Globus pallidus (tissue), 1 donor: ENCODE results near the gene JSRP1.

Experiments used
- DNase-seq: peaks from one replicate; pipeline ENCODE4 v3.0.0-alpha.2; 2015; ENCODE audit warnings: low spot score

Gene JSRP1

DNA sequence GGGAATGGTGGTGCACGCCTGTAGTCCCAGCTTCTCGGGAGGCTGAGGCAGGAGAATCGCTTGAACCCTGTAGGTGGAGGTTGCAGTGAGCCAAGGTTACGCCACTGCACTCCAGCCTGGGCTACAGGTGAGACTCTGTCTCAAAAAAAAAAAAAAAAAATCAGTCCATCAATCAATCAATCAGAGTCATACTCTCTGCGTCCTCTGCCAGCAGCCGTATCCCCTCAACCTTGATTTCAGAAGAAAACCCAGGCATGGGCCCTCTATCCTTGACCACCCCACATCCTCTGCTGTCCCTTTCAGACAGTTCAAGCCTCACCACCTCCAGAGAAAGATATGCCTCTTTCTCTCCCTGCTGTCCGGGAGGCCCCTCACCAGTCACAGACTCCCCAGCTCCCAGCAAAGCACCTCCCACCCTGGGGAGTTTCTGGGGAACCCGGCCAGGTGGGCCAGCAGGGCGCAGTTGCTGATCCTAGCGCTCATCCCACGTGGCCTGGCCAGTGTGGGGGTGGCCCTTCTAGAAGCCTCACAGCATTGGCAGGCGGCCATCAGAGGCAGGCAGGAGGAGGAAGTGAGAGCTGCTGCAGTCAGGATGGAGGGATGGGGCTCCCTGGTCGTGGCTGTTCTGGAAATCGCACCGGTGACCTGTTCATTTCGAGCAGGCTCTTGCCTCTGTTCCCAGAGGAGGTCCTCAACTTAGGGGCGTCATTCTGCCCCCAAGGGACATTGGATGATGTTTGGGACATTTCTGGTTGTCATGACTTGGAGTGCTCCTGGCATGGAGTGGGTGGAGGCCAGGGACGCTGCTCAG, 10.2 kb upstream of the JSRP1 start:
- peak; percentile 67 for DNase-seq

DNA sequence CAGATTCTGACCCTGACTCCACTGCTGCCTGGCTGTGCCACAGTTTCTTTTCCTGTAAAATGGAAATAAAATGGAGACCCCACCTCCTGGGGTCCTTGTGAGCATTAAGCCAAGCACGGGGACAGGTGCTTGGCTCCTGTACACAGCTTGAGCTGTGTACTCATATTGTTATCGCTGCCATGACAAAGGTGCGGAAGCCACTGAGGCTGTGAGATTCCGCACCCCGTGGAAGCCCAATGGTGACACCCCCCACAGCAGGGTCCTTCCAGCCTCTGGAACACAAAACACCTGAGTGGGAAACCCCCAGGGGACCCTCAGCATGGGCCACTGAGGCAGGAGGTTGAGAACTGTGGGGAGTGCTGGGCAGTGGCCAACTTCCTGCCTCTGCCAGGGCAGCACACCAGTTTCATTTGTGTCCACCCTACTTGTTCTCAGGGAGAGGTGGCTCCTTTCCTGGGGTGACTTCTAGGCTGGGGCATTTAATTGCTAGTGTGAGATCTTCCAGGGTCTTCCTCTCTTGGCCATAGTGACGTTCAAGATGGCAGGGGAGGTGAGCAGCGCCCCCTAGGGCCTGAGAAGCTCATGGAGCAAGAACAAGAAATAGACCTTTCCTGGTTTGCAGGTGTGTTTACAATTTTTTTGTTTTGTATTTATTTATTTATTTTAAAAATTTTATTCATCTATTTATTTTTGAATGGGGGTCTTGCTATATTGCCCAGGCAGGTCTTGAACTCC, 5.4 kb upstream of the JSRP1 start:
- DNase-seq = no peak

GRCh38 chr19:2260341-2260805, 4.2 kb upstream of the JSRP1 start:
- DNase-seq = no peak

DNA sequence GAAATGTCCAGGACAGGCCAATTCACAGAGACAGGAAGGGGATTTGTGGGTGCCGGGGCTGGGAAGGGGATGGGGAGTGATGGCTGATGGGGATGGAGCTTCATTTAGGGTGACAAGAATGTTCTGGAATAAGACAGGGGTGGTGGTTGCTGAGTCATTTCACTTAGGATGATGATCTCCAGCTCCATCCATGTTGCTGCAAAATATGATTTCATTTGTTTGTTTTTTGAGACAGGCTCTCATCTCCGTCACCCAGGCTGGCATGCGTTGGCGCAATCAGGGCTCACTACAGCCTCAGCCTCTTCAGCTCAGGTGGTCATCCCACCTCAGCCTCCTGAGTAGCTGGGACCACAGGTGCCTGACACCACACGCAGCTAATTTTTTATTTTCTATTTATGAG, 3.1 kb upstream of the JSRP1 start:
- no peak for DNase-seq

DNA sequence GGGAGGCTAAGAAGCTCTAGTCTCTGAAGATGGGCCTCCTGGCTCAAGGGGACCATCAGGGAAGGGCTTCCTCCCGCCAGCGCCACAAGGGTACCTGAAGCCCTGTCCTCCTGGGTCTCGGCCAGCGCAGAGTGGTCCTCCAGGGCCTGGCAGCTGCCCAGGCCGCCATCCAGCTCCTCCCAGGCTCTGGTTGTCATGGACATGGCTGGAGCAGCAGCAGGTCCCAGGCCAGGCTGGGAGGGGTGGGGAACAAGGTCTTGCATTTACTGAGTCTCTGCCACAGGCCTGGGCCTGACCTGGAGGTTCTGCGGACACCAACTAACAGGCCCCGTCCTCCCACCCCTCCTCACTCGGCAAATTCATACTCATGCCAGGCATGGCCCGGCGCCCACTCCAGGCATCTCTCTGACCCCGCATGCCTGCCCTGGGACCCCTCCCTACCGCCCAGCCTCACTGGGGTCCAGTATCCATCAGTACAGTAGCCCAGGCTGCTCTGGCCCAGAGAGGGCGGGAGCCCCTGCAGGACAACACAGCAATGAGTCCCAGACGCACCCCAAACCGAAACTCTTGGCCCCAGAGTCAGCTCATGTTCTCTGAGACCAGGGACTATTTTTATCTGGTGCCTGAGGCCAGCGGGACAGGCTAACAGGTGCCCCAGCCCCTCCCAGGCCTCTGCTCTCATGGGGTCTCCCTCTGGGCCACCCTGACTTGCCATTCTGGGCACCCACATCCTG, 938 bp downstream of the JSRP1 start:
- no peak for DNase-seq

DNA sequence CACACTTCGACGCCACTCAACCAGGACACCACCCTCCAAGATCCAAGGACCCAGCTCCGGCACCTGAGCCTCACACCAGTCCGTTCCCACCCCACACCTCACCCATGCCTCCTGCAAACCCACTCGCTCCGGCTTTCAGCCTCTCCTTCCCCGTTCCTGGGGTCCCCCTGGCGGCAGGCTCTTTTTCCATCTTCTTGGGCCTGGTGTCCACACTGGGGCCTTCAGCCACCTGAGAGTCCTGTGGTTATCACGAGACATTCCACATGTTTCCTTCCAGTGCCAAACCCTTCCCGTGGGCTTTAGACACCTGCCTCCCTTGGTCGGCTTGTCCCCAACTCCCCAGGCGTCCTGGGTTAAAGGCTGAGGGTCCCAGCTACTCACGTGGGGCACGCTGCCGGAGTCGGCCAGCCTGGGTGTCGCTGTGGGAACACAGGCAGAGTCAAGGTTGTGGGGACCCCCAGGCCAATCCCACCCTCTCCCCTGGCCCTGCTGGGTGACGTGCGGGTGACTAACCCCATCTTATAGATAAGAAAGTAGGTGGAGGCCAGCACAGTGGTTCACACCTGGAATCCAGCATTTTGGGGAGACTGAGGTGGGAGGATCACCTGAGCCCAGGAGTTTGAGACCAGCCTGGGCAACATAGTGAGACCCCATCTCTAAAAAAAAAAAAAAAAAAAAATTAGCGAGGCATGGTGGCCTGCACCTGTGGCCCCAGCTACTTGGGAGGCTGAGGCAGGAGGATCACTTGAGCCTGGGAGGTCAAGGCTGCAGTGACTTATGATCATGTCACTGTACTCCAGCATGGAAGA, 1.9 kb downstream of the JSRP1 start:
- no peak for DNase-seq

GRCh38 chr19:2253106-2254063, 2.8 kb downstream of the JSRP1 start:
- no peak for DNase-seq

GRCh38 chr19:2252797-2253105, 3.5 kb downstream of the JSRP1 start:
- DNase-seq = no peak

GRCh38 chr19:2252055-2252796, 4.0 kb downstream of the JSRP1 start:
- DNase-seq = no peak

DNA sequence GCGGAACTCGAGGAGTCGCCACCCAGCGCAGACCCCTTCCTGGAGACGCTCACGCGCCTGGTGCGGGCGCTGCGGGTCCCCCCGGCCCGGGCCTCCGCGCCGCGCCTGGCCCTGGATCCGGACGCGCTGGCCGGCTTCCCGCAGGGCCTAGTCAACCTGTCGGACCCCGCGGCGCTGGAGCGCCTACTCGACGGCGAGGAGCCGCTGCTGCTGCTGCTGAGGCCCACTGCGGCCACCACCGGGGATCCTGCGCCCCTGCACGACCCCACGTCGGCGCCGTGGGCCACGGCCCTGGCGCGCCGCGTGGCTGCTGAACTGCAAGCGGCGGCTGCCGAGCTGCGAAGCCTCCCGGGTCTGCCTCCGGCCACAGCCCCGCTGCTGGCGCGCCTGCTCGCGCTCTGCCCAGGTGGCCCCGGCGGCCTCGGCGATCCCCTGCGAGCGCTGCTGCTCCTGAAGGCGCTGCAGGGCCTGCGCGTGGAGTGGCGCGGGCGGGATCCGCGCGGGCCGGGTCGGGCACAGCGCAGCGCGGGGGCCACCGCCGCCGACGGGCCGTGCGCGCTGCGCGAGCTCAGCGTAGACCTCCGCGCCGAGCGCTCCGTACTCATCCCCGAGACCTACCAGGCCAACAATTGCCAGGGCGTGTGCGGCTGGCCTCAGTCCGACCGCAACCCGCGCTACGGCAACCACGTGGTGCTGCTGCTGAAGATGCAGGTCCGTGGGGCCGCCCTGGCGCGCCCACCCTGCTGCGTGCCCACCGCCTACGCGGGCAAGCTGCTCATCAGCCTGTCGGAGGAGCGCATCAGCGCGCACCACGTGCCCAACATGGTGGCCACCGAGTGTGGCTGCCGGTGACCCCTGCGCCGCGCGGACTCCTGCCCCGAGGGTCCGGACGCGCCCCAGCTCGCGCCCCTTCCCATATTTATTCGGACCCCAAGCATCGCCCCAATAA, 4.8 kb downstream of the JSRP1 start:
- no peak for DNase-seq

DNA sequence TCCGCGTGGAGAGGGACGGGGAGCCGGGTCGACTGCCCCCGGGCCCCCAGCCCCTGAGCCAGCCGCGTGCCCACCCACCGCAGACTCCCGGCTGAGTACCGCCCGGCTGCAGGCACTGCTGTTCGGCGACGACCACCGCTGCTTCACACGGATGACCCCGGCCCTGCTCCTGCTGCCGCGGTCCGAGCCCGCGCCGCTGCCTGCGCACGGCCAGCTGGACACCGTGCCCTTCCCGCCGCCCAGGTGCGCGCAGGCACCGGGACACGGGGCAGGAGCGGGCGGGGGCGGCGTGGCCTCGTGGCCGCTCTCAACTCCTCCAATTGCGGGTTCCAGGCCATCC, 5.5 kb downstream of the JSRP1 start:
- no peak for DNase-seq

GRCh38 chr19:2249880-2250765, 6.1 kb downstream of the JSRP1 start:
- no peak for DNase-seq

- no peak for DNase-seq
Measured at GRCh38 chr19:2249010-2249866, 7.0 kb downstream of the JSRP1 start, which contains the start of gene AMH. AMH (plus strand) TSS chr19:2249323; CDS start chr19:2249333, 10 bp downstream.

DNA sequence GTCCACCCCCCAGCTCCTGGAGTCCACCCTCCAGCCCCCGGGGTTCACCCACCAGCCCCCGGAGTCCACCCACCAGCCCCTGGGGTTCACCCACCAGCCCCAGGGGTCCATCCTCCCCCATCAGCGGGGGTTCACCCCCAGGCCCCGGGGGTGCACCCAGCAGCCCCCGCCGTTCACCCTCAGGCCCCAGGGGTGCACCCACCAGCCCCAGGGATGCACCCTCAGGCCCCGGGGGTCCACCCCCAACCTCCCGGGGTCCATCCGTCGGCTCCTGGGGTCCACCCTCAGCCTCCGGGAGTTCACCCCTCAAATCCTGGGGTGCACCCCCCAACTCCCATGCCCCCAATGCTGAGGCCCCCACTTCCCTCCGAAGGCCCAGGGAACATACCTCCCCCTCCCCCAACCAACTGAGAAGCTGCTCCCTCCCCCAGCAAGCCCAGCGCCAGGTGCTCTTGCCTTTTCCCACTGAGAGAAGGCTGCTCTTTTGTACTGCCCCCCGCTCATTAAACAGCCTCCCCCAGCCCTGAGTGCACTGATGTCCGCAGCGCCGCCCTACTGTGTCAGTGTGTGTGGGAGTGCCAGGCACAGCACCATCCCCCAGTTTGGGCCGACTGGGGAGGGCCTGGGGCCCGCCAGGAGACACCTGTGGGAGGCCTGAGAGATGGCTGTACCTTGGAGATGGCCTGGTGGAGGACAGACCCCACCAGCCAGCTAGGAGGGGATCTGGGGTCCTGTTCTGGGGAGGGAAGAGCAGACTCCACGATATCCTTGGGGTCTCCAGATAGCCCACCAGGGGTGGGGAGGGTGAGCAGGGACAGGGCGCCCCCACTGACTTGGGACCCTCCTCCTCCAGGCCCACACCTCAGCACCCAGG, 7.8 kb downstream of the JSRP1 start:
- DNase-seq = no peak

DNA sequence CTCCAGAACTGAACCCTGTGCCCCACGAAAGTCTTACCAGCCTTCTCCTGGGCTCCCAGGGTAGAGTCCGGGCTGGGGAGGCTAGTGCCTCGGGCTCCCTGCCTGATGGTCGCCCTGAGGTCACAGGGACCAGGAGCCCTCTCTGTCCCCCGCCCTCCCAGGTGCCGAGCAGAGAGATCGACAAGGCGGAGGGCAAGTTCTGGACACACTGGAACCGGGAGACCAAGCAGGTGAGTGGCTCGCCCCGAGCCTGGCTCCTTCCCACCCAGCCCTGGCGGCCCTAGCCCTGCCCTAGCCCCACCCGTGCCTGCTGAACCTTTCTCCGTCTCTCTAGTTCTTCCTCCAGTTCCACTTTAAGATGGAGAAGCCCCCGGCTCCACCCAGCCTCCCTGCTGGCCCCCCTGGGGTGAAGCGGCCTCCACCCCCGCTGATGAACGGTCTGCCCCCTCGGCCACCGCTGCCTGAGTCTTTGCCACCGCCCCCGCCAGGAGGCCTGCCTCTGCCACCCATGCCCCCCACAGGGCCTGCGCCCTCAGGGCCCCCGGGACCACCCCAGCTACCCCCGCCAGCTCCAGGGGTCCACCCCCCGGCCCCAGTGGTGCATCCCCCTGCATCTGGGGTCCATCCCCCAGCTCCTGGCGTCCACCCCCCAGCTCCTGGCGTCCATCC, 8.7 kb downstream of the JSRP1 start:
- no peak for DNase-seq
